ENCODE results near the gene STAMBPL1. TPM values are rescaled to one million over a fixed set of nuclear protein-coding genes. Genes with fewer than 3 reads are reported as not detected.

Gene STAMBPL1
- total and polyA plus RNA-seq, 4 donors = 1.7 to 24.5 (median 5.1) TPM

DNA sequence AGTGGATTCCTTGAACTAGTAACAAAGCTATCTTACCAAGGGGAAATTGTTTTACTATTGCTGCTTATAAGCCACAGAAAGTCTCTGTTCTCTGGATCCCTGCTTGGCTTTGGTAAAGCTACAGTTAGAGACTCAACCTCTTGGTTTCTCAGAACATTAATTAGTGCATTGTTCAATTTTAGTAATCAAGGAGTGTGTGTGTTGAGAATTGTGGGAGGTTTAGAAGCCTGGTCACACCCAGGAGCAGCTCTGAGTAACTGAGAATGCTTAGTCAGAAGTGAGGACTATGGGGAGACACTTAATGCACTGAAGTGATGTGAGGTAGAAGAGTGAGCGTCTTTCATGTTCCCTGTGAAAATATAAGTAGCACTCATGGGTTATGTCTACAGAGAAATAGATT lies 80.8 kb downstream of the STAMBPL1 start:
- ATAC-seq (ENCODE audit: insufficient read depth, low FRiP score) = no peak
- DNase-seq = no peak
- H3K27me3 ChIP-seq (ENCODE audit: control insufficient read depth in 3 of 3, insufficient read depth in 3 of 3, low read length in 2 of 3) = no peaks in the 10 kb centered on the region
- no peaks in the 10 kb centered on the region for H3K36me3 ChIP-seq (ENCODE audit: control insufficient read depth in 4 of 4, insufficient read depth in 4 of 4, low read length in 4 of 4)
- no peak overlapping the region for H3K27ac ChIP-seq (ENCODE audit: low read depth in 1 of 2, low read length in 1 of 2)
- H3K4me1 ChIP-seq (ENCODE audit: control insufficient read depth in 5 of 5, insufficient read depth in 5 of 5, low read length in 5 of 5) = peaks cover 0 to 15% (median 10%) of the 10 kb centered on the region in 5 donors
- H3K9me3 ChIP-seq (ENCODE audit: control insufficient read depth in 4 of 4, insufficient read depth in 3 of 4, low read length in 3 of 4) = no peaks in the 10 kb centered on the region
- H3K4me3 ChIP-seq = no peak overlapping the region
- no peak for TF ChIP-seq CTCF (IDR thresholded peaks at IDR 0.05; ENCODE audit: control extremely low read depth, extremely low read depth)
- WGBS, 2 donors = 76 to 97% methylated on average over 1 of the region's 1 CpG
- no peak overlapping the region for H3K9ac ChIP-seq (ENCODE audit: insufficient read depth in 1 of 2, low read length in 2 of 2)

DNA sequence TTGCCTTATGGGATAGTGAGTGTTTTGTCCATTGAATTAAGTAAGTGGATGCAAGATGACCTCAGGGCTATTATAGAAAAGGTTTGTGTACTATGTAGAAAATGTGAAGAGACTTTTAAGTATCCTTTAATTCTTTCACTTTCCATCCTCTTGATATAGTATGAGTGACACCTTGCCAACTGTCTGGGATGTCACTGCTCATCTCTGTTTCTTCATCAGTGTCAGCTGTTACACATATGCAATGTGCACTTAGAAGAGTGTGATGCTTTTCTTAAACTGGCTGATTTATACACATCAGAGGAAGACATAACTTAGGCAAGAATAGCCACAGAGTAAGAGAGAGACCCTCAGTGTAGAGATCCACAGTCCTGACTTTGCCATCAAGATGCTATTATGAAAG lies 81.2 kb downstream of the STAMBPL1 start:
- no peaks in the 10 kb centered on the region for H3K9me3 ChIP-seq (ENCODE audit: control insufficient read depth in 4 of 4, insufficient read depth in 3 of 4, low read length in 3 of 4)
- H3K4me1 ChIP-seq (ENCODE audit: control insufficient read depth in 5 of 5, insufficient read depth in 5 of 5, low read length in 5 of 5) = peaks cover 0 to 19% (median 13%) of the 10 kb centered on the region in 5 donors
- no peaks in the 10 kb centered on the region for H3K36me3 ChIP-seq (ENCODE audit: control insufficient read depth in 4 of 4, insufficient read depth in 4 of 4, low read length in 4 of 4)
- H3K9ac ChIP-seq (ENCODE audit: insufficient read depth in 1 of 2, low read length in 2 of 2) = no peak overlapping the region
- DNase-seq (no peak), ATAC-seq (ENCODE audit: insufficient read depth, low FRiP score) (no peak)
- H3K27ac ChIP-seq (ENCODE audit: low read depth in 1 of 2, low read length in 1 of 2) = no peak overlapping the region
- TF ChIP-seq CTCF (IDR thresholded peaks at IDR 0.05; ENCODE audit: control extremely low read depth, extremely low read depth) = no peak
- no peaks in the 10 kb centered on the region for H3K27me3 ChIP-seq (ENCODE audit: control insufficient read depth in 3 of 3, insufficient read depth in 3 of 3, low read length in 2 of 3)
- H3K4me3 ChIP-seq = no peak overlapping the region

DNA sequence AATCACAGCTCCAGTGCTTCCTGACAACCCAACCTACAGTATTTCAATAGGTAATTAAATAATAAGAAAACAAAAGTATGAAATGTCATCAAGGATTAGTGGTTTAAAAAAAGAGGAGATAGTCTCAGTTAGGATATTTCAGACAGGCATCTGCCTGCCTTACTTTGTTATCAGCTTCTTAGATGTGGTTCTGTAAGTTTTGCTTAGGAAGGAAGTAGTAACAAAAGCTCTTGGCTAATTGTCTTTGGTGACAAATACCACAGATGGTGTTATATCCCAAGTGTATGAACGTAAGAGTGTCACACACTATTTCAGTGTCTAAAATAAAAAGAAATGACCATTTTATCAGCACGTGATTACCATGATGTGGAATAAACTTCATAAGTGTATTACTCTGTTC lies 82.3 kb downstream of the STAMBPL1 start:
- WGBS, 2 donors = 21 to 47% methylated on average over 2 of the region's 2 CpGs
- TF ChIP-seq CTCF (IDR thresholded peaks at IDR 0.05; ENCODE audit: control extremely low read depth, extremely low read depth) = no peak
- Histone ChIP-seq H3K9ac (ENCODE audit: insufficient read depth in 1 of 2, low read length in 2 of 2) (no peak overlapping the region), H3K36me3 (ENCODE audit: control insufficient read depth in 4 of 4, insufficient read depth in 4 of 4, low read length in 4 of 4) (no peaks in the 10 kb centered on the region), H3K27ac (ENCODE audit: low read depth in 1 of 2, low read length in 1 of 2) (no peak overlapping the region), H3K4me1 (ENCODE audit: control insufficient read depth in 5 of 5, insufficient read depth in 5 of 5, low read length in 5 of 5) (peaks cover 0 to 30% (median 19%) of the 10 kb centered on the region in 5 donors), H3K4me3 (no peak overlapping the region), H3K27me3 (ENCODE audit: control insufficient read depth in 3 of 3, insufficient read depth in 3 of 3, low read length in 2 of 3) (no peaks in the 10 kb centered on the region), H3K9me3 (ENCODE audit: control insufficient read depth in 4 of 4, insufficient read depth in 3 of 4, low read length in 3 of 4) (no peaks in the 10 kb centered on the region)
- no peak for ATAC-seq (ENCODE audit: insufficient read depth, low FRiP score)
- DNase-seq = no peak

GRCh38 chr10:88963318-88963717 lies 83.3 kb downstream of the STAMBPL1 start:
- H3K27me3 ChIP-seq (ENCODE audit: control insufficient read depth in 3 of 3, insufficient read depth in 3 of 3, low read length in 2 of 3) = no peaks in the 10 kb centered on the region
- H3K36me3 ChIP-seq (ENCODE audit: control insufficient read depth in 4 of 4, insufficient read depth in 4 of 4, low read length in 4 of 4) = no peaks in the 10 kb centered on the region
- peaks cover 0 to 38% (median 19%) of the 10 kb centered on the region in 5 donors for H3K4me1 ChIP-seq (ENCODE audit: control insufficient read depth in 5 of 5, insufficient read depth in 5 of 5, low read length in 5 of 5)
- WGBS, 2 donors = 96 to 98% methylated on average over 2 of the region's 2 CpGs
- H3K9ac ChIP-seq (ENCODE audit: insufficient read depth in 1 of 2, low read length in 2 of 2) = no peak overlapping the region
- ATAC-seq (ENCODE audit: insufficient read depth, low FRiP score) (no peak), DNase-seq (no peak)
- H3K9me3 ChIP-seq (ENCODE audit: control insufficient read depth in 4 of 4, insufficient read depth in 3 of 4, low read length in 3 of 4) = no peaks in the 10 kb centered on the region
- H3K27ac ChIP-seq (ENCODE audit: low read depth in 1 of 2, low read length in 1 of 2) = no peak overlapping the region
- TF ChIP-seq CTCF (IDR thresholded peaks at IDR 0.05; ENCODE audit: control extremely low read depth, extremely low read depth) = no peak
- no peak overlapping the region for H3K4me3 ChIP-seq
